Measurements from ENCODE around the gene CXCL16.

CXCL16 gene

GRCh38 chr17:4750606-4751005, 10.9 kb upstream of the CXCL16 start:
- DNase-seq, result no peak

GRCh38 chr17:4748686-4749085, 9.0 kb upstream of the CXCL16 start:
- no peak for DNase-seq

GRCh38 chr17:4747847-4748246, 8.1 kb upstream of the CXCL16 start:
- DNase-seq, result peak in 1 of 2 donors; percentile 93

GRCh38 chr17:4744999-4745969, 5.6 kb upstream of the CXCL16 start:
- no peak for DNase-seq

- DNase-seq, result no peak
Measured at GRCh38 chr17:4743898-4744297, 4.2 kb upstream of the CXCL16 start.

DNA sequence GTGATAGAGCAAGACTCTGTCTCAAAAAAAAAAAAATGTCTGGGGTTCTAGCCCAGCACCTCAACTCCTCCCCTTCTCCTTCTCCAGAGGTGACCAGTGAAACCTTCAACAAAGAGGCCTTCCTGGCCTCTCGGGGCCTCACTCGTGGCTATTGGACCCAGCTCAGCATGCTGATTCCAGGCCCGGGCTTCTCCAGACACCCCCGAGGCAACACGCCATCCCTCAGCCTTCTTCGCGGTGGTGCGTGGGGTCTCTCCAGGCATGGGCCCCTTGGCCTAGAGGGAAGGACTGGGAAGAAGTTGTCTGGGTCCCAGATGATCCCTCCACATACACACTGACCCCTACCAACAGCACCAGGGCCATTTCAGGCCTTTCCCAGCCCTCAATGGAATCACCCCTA, 3.5 kb upstream of the CXCL16 start:
- no peak for DNase-seq

- DNase-seq, result no peak
Measured at GRCh38 chr17:4742629-4743028, 2.9 kb upstream of the CXCL16 start.

- no peak for DNase-seq
Measured at GRCh38 chr17:4742133-4742532, 2.4 kb upstream of the CXCL16 start.

- DNase-seq, result no peak
Measured at GRCh38 chr17:4741544-4741943, 1.8 kb upstream of the CXCL16 start.

GRCh38 chr17:4740584-4740983, 856 bp upstream of the CXCL16 start:
- no peak for DNase-seq

DNA sequence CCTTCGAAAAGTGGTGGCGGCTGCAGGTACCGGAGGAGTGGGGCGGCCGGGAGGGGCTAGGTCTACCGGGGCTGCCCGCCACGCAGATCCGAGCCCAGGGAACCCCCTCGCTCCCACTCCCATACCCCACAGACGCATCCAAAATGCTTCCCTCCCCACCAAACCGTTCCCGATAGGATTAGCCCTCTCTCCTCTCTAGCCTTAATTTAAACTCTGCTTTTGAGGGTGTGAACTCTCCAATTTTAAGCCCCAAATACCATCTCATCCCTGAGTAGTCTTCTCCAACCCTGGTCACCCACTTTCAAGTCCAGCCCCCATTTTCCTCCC, 260 bp upstream of the CXCL16 start:
- no peak for DNase-seq

DNA sequence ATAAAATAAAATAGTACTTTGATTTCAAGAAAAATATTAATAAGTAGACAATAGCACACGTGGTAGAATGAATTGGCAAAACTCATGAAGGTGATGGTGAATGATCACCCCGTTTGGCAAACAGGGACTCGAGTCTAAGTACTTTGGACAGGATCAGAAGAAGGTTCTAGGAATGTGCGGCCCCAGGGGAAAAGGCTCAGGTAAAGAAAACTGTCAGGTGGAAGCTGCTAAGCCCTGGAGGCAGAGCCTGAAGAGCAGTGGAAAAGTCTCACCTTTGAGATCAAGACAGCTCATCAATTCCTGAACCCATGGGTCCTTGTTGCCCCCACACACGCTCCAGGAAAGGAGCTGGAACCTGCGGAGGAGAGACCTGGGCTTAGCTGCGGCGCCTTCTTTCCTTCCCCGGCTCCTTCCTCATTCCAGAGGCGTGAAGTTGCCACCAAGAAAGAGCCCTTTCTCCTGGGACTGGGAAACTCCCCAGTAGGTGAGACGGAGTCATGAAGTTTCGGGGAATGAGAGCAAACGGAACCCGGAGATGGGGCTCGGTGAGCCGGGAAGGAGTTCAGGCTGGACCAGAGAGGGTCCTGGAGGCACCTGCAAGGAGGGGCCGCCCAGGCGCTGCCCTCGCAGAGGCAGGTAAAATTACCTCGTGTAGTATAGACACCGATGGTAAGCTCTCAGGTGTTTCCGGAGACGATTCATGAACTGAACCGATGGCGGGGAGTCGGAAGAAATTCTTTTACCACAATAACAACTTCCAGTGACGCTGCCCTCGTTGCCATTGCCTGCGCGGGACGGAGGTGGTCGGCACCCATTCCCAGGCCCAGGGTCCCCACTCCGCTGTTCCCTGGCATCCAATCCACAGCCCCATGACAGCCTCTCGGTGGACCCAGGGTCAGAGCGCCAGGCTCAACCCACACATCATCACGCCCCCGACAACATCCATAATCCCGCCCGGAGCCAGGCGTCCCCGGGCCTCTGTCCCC, 1.3 kb downstream of the CXCL16 start:
- no peak for DNase-seq

DNA sequence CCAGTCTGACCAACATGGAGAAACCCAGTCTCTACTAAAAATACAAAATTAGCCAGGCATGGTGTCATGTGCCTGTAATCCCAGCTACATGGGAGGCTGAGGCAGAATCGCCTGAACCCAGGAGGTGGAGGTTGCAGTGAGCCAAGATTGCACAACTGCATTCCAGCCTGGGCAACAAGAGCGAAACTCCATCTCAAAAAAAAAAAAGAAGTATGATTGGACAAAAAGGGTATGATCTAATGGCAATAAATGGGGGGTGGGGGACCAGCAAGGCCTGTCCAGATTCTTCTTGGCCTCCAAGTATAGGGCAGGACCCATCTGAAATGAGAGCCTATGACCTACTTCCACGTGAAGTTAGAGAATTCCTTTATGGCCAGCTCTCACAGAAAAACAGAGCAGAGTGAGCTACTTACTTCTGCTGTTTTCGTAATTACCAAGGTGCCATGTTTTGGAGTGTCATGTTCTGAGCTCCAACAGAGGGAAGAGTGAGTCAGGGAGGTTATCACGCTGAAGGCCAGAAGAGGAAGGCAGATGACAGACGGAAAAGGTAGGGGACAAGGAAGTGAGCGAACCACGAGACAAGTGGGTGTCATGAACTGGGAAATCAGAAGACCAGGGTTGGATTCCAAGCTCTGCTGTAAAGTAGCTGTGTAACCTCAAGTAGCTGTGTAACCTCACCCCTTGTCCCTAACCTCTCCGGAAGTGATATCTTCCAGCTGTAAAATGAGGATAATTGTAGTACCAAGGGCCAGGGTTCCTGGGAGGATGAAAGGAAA, 3.7 kb downstream of the CXCL16 start:
- peak in 1 of 2 donors; percentile 93 for DNase-seq

GRCh38 chr17:4734857-4735475, 4.8 kb downstream of the CXCL16 start:
- DNase-seq, result no peak

DNA sequence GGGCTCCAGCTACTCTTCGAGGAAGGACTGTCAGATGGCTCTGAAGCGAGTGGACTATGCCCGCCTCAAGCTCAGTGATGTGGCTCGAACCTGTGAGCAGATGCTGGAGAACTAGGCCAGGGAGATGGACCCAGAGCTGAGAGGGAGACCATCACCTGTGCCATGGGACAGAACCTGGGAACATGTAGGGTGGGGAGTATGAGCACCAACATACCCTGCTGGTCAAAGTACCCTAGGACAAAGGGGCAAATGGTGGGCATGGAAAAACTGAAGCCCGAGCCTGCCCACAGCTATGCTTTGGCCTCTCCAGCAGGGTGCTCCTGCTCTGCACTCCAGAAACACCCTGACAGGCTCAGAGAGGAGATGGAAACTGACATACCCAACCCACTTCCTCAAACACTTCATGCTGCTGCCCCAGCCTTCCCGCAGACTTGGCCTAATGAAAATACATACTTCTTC, 6.6 kb downstream of the CXCL16 start:
- peak; percentile 23 to 84 for DNase-seq

GRCh38 chr17:4728124-4728523, 11.6 kb downstream of the CXCL16 start:
- DNase-seq, result no peak

GRCh38 chr17:4725646-4726310, 13.9 kb downstream of the CXCL16 start:
- no peak for DNase-seq

- DNase-seq, result no peak
Measured at GRCh38 chr17:4724650-4725049, 15.1 kb downstream of the CXCL16 start.

- DNase-seq, result no peak
Measured at GRCh38 chr17:4722678-4723240, 17.0 kb downstream of the CXCL16 start.

GRCh38 chr17:4721203-4722135, 18.3 kb downstream of the CXCL16 start:
- no peak for DNase-seq
